Gastrocnemius medialis (tissue), 4 donors: Measurements from ENCODE around the gene CCDC141. TPM values are rescaled to one million over a fixed set of nuclear protein-coding genes. Genes with fewer than 3 reads are reported as not detected.

Source experiments
- ATAC-seq, 2 donors: fragments of 150-250 bp; one replicate each; pipeline ENCODE4 v1.9.1; 2016
- DNase-seq, 2 donors: peaks; one replicate each; pipeline ENCODE4 v3.0.0-alpha.2; 2019
- H3K27ac ChIP-seq, 4 donors: fragments of 200-600 bp; sonication (generic); 1 replicate in 1 of 4; 2 replicates in 3 of 4; pipeline ENCODE4 v1.5.1; 2016 to 2018; ENCODE audit warnings: mild to moderate bottlenecking in 2 of 4, moderate library complexity in 1 of 4
- H3K27me3 ChIP-seq, 3 donors: fragments of 200-600 bp; sonication (generic) in 2 of 3; 1 replicate in 1 of 3; 2 replicates in 2 of 3; pipeline versions ENCODE4 v1.5.1 to v1.6.0; 2016 to 2019; ENCODE audit warnings: mild to moderate bottlenecking in 1 of 3, moderate library complexity in 1 of 3
- H3K36me3 ChIP-seq, 2 donors: fragments of 200-600 bp; sonication (generic) in 1 of 2; one replicate each; pipeline ENCODE4 v1.5.1; 2017 to 2018
- H3K4me1 ChIP-seq, 2 donors: fragments of 200-600 bp; sonication (generic) in 1 of 2; one replicate each; pipeline ENCODE4 v1.5.1; 2016 to 2017; ENCODE audit warnings: mild to moderate bottlenecking in 2 of 2
- H3K4me3 ChIP-seq, 4 donors: fragments of 200-600 bp; sonication (generic) in 3 of 4; 1 replicate in 1 of 4; 2 replicates in 3 of 4; pipeline ENCODE4 v1.5.1; 2016 to 2019; ENCODE audit warnings: mild to moderate bottlenecking in 2 of 4
- H3K9me3 ChIP-seq, 3 donors: fragments of 200-600 bp; sonication (generic) in 2 of 3; 1 replicate in 1 of 3; 2 replicates in 2 of 3; pipeline ENCODE4 v1.5.1; 2016 to 2019
- POLR2A ChIP-seq, 2 donors: fragments of 450-650 bp; IDR thresholded peaks; one replicate each; pipeline ENCODE4 v1.6.1; 2017; ENCODE audit warnings: antibody characterized with exemption in 2 of 2, mild to moderate bottlenecking in 2 of 2, moderate library complexity in 2 of 2
- in situ Hi-C, 4 donors: fragments of 200-750 bp; cut with MboI; loops; one replicate each; pipeline versions ENCODE4 v1.15.0 to v1.8.0; 2017; ENCODE audit warnings: low sequenced_read_pairs in 4 of 4
- intact Hi-C: fragments of 100-400 bp; cut with DNase I; formaldehyde crosslinking; loops from one replicate; pipeline ENCODE4 v1.15.1; 2023; ENCODE audit warnings: low total_unique reads
- total RNA-seq, 4 donors: library from RNA; depleted of rRNA; stranded (reverse); fragments of >200 nt; gene quantifications; one replicate each; pipeline versions ENCODE4 v1.1.0 to v1.2.3, GENCODE V29; 2016
- TF ChIP-seq, protein P1 (sequence below), 5 experiments: fragments of 450-650 bp in 3 of 5; fragments of 200-600 bp in 2 of 5; sonication (generic) in 2 of 5; IDR thresholded peaks in 4 of 5; conservative IDR thresholded peaks in 1 of 5; 1 replicate in 4 of 5; 2 replicates in 1 of 5; pipeline ENCODE4 v1.5.1; 2016 to 2019; ENCODE audit warnings: antibody characterized with exemption in 5 of 5, mild to moderate bottlenecking in 3 of 5, moderate library complexity in 3 of 5

Gene CCDC141
- total RNA-seq, 4 donors from 2014 or later: 0.85 to 4.3 (median 2.2) TPM

- TF ChIP-seq, protein P1, sequence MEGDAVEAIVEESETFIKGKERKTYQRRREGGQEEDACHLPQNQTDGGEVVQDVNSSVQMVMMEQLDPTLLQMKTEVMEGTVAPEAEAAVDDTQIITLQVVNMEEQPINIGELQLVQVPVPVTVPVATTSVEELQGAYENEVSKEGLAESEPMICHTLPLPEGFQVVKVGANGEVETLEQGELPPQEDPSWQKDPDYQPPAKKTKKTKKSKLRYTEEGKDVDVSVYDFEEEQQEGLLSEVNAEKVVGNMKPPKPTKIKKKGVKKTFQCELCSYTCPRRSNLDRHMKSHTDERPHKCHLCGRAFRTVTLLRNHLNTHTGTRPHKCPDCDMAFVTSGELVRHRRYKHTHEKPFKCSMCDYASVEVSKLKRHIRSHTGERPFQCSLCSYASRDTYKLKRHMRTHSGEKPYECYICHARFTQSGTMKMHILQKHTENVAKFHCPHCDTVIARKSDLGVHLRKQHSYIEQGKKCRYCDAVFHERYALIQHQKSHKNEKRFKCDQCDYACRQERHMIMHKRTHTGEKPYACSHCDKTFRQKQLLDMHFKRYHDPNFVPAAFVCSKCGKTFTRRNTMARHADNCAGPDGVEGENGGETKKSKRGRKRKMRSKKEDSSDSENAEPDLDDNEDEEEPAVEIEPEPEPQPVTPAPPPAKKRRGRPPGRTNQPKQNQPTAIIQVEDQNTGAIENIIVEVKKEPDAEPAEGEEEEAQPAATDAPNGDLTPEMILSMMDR (IDR thresholded peaks at IDR 0.05 in 4 of 5, conservative IDR thresholded peaks at IDR 0.05 in 1 of 5): no peak
- TF ChIP-seq POLR2A (IDR thresholded peaks at IDR 0.05): no peak
- in situ Hi-C loops (no loop called here), intact Hi-C loops (no loop called here)
- Histone ChIP-seq H3K4me3 (no peak overlapping the region), H3K36me3 (no peaks in the 10 kb centered on the region), H3K27ac (no peak overlapping the region), H3K27me3 (no peaks in the 10 kb centered on the region), H3K4me1 (no peaks in the 10 kb centered on the region), H3K9me3 (no peaks in the 10 kb centered on the region)
- ATAC-seq (no peak), DNase-seq (no peak)
Observed at GRCh38 chr2:178954049-178954448, 95.9 kb downstream of the CCDC141 start.

GRCh38 chr2:178951266-178952006 is 98.5 kb downstream of the CCDC141 start:
- Histone ChIP-seq H3K36me3 (no peaks in the 10 kb centered on the region), H3K9me3 (no peaks in the 10 kb centered on the region), H3K27ac (no peak overlapping the region), H3K4me1 (no peaks in the 10 kb centered on the region), H3K4me3 (no peak overlapping the region), H3K27me3 (no peaks in the 10 kb centered on the region)
- DNase-seq (no peak), ATAC-seq (no peak)
- TF ChIP-seq, protein P1 (IDR thresholded peaks at IDR 0.05 in 4 of 5, conservative IDR thresholded peaks at IDR 0.05 in 1 of 5): no peak
- no peak for TF ChIP-seq POLR2A (IDR thresholded peaks at IDR 0.05)
- in situ Hi-C loops: no loop called here
- intact Hi-C loops: no loop called here

DNA sequence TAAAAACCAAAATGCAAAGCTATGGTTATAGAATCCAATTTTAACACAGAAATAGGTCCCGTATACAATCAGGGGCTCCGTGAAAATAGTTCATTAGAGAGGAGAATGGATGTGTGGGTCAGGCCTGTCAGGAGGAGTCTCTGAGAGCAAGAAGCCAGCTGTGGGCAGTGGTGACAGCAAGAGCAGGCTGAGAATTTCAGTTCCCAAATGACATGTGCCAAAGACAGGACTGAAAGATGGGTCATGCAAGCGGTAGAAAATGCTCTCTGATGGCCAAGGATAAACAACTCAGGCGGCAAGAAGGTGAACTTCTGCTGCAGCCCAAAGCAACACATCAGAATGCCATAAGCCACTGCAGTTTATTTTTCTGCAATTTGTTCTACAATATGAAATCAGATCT is 100.4 kb downstream of the CCDC141 start:
- TF ChIP-seq POLR2A (IDR thresholded peaks at IDR 0.05): no peak
- TF ChIP-seq, protein P1 (IDR thresholded peaks at IDR 0.05 in 4 of 5, conservative IDR thresholded peaks at IDR 0.05 in 1 of 5): no peak
- in situ Hi-C loops: no loop called here
- intact Hi-C loops: no loop called here
- H3K27ac ChIP-seq: no peak overlapping the region
- no peaks in the 10 kb centered on the region for H3K27me3 ChIP-seq
- DNase-seq: no peak
- no peak overlapping the region for H3K4me3 ChIP-seq
- H3K36me3 ChIP-seq: no peaks in the 10 kb centered on the region
- H3K4me1 ChIP-seq: no peaks in the 10 kb centered on the region
- ATAC-seq: no peak
- no peaks in the 10 kb centered on the region for H3K9me3 ChIP-seq

DNA sequence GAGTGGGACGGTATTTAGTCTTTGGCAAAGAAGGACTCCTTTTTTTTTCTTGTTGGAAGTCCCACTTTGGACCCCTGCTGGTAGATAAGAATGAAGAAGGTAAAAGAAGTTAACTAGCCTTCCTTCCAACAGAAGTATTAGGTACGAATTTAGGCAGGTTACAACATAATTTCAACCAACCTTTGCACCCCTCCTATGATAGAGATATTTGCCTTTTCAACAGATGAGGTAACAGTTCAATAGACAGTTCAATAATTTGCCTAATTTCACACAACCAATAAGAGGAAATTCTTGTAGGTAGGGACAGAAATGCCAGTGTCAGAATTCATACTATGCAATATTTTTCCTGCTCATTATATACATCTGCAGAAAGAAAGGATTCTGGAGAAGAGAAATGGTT is 100.8 kb downstream of the CCDC141 start:
- DNase-seq (no peak), ATAC-seq (no peak)
- Histone ChIP-seq H3K36me3 (no peaks in the 10 kb centered on the region), H3K9me3 (no peaks in the 10 kb centered on the region), H3K27ac (no peak overlapping the region), H3K4me1 (no peaks in the 10 kb centered on the region), H3K4me3 (no peak overlapping the region), H3K27me3 (no peaks in the 10 kb centered on the region)
- in situ Hi-C loops: no loop called here
- intact Hi-C loops: no loop called here
- TF ChIP-seq, protein P1 (IDR thresholded peaks at IDR 0.05 in 4 of 5, conservative IDR thresholded peaks at IDR 0.05 in 1 of 5): no peak
- TF ChIP-seq POLR2A (IDR thresholded peaks at IDR 0.05): no peak

DNA sequence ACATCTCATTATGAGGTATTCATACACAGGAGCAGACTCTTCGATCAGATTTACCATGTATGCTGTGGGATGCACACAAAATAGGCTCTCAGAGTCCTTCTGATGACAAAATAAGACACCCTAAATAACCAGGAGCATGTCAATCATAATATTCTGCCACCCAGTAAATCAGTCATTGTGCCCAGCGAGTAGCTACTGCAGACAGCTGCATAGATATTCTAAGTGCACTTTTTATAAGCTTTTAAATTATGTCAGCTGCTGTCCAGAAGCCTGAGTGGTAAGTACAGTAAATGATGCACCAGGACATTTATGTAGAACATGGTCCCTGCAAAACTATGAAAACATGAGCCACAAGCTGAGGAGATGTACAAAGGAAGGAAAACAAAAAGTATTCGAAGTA is 102.9 kb downstream of the CCDC141 start:
- Histone ChIP-seq H3K36me3 (no peaks in the 10 kb centered on the region), H3K27me3 (no peaks in the 10 kb centered on the region), H3K27ac (peak overlapping the region in 1 of 4 donors; percentile 23), H3K9me3 (no peaks in the 10 kb centered on the region), H3K4me3 (no peak overlapping the region), H3K4me1 (no peaks in the 10 kb centered on the region)
- DNase-seq: no peak
- TF ChIP-seq, protein P1 (IDR thresholded peaks at IDR 0.05 in 4 of 5, conservative IDR thresholded peaks at IDR 0.05 in 1 of 5): no peak
- TF ChIP-seq POLR2A (IDR thresholded peaks at IDR 0.05): no peak
- ATAC-seq: no peak
- intact Hi-C loops: no loop called here
- in situ Hi-C loops: no loop called here
